Metanephros (tissue), 2 donors: ENCODE measurements around the gene SH2D6. TPM values are rescaled to one million over a fixed set of nuclear protein-coding genes. Genes with fewer than 3 reads are reported as not detected.

ENCODE experiments used
- small RNA-seq: library from RNA; depleted of rRNA; stranded (forward); fragments of <200 nt; gene quantifications from one replicate; pipeline ENCODE3, GENCODE V24; 2014; ENCODE audit warnings: low replicate concordance
- total RNA-seq: library from RNA; depleted of rRNA; stranded (reverse); fragments of >200 nt; gene quantifications from one replicate; pipeline ENCODE4 v1.2.3, GENCODE V29; 2014

Gene SH2D6
- 0.99 TPM for total RNA-seq

GRCh38 chr2:85418132-85419008 is at the start of gene SH2D6:
TSS of gene SH2D6 (plus strand) at chr2:85418714. CDS start at chr2:85429466, 10,752 bp downstream.

GRCh38 chr2:85409845-85410583 is 8.5 kb upstream of the SH2D6 start, which contains the start of gene CAPG:
TSS of gene CAPG (minus strand) at chr2:85410366. CDS start at chr2:85402145, 8,221 bp downstream.

Small RNAs within 50 kb of the gene (small RNA-seq; reads per million reads assigned to genes)
- not detected for gene AC062037.2
- gene RF00019 = not detected
- gene RN7SL251P = not detected

Other genes with a start within 250 kb of the SH2D6 start
- 96.7 TPM for gene TGOLN2, start 90.7 kb upstream of the SH2D6 start, total RNA-seq
- gene RETSAT, start 64.2 kb upstream of the SH2D6 start, total RNA-seq = 26.1 TPM
- gene ELMOD3, start 63.9 kb upstream of the SH2D6 start, total RNA-seq = 25.7 TPM
- 86.4 TPM for gene CAPG, start 8.3 kb upstream of the SH2D6 start, total RNA-seq
- gene MAT2A, start 120.5 kb downstream of the SH2D6 start, total RNA-seq = 129 TPM
- gene GGCX, start 142.8 kb downstream of the SH2D6 start, total RNA-seq = 43.0 TPM
- gene VAMP8, start 158.9 kb downstream of the SH2D6 start, total RNA-seq = 37.7 TPM
- 11.3 TPM for gene VAMP5, start 165.7 kb downstream of the SH2D6 start, total RNA-seq
- 111 TPM for gene RNF181, start 177.0 kb downstream of the SH2D6 start, total RNA-seq
- 20.2 TPM for gene TMEM150A, start 184.0 kb downstream of the SH2D6 start, total RNA-seq
- gene C2orf68, start 193.4 kb downstream of the SH2D6 start, total RNA-seq = 57.6 TPM
- gene USP39, start 197.5 kb downstream of the SH2D6 start, total RNA-seq = 45.4 TPM
- gene SFTPB, start 249.5 kb downstream of the SH2D6 start, total RNA-seq = 1.7 TPM